H1 (cell line): ENCODE measurements around the gene ETF1. TPM values are rescaled to one million over a fixed set of nuclear protein-coding genes. Genes with fewer than 3 reads are reported as not detected.

Experiments
- CTCF ChIA-PET: fragments of 300-600 bp; sonication (Branson Sonifier 250); formaldehyde crosslinking; loops from one replicate; lab custom pipeline; 2021; ENCODE audit not compliant: partially characterized antibody; lab: Charles Lee
- POLR2A ChIA-PET: fragments of 300-600 bp; sonication (Branson Sonifier 250); formaldehyde crosslinking; loops from one replicate; lab custom pipeline; 2021; ENCODE audit warnings: inconsistent platforms; ENCODE audit not compliant: partially characterized antibody; lab: Charles Lee
- DNase-seq, 2 experiments: peaks; one replicate each; pipeline versions ENCODE4 v3.0.0 to v3.0.0-alpha.2; 2010 to 2022; ENCODE audit warnings: low spot score in 2 of 2, low read depth in 1 of 2, mixed read lengths in 1 of 2
- FAIRE-seq: peaks from 2 replicates; lab custom pipeline; 2011; peaks lifted over from hg19 to GRCh38; lab: Jason Lieb, UNC
- H2AFZ ChIP-seq: 2 replicates; pipeline ENCODE4 v1.8.1; 2012; ENCODE audit warnings: low read length, inconsistent platforms
- H2AK5ac ChIP-seq: 2 replicates; pipeline ENCODE4 v1.6.1; 2013; ENCODE audit warnings: low read depth, low read length
- H2BK120ac ChIP-seq: replicated peaks from 2 replicates; pipeline ENCODE3; 2013; ENCODE audit warnings: low read depth, low read length, inconsistent platforms
- H2BK12ac ChIP-seq: 2 replicates; pipeline ENCODE4 v1.6.1; 2013; ENCODE audit warnings: low read depth, low read length
- H2BK15ac ChIP-seq: 2 replicates; pipeline ENCODE4 v1.6.1; 2013; ENCODE audit warnings: low read length
- H2BK20ac ChIP-seq: 2 replicates; pipeline ENCODE4 v1.6.1; 2013; ENCODE audit warnings: low read length
- H2BK5ac ChIP-seq: 2 replicates; pipeline ENCODE4 v1.6.1; 2013; ENCODE audit warnings: low read depth, low read length
- H3K14ac ChIP-seq: 2 replicates; pipeline ENCODE4 v1.6.1; 2013; ENCODE audit warnings: inconsistent platforms; ENCODE audit not compliant: insufficient read length
- H3K18ac ChIP-seq: 2 replicates; pipeline ENCODE4 v1.6.1; 2013; ENCODE audit warnings: low read length; ENCODE audit errors: extremely low read depth
- H3K23ac ChIP-seq: 2 replicates; pipeline ENCODE4 v1.6.1; 2013; ENCODE audit warnings: inconsistent platforms; ENCODE audit not compliant: insufficient read length
- H3K23me2 ChIP-seq: 2 replicates; pipeline ENCODE4 v1.6.1; 2013; ENCODE audit warnings: low read depth, low read length
- H3K27ac ChIP-seq: 2 replicates; pipeline ENCODE4 v1.6.1; 2011; ENCODE audit warnings: low read depth, low read length, inconsistent platforms
- H3K27me3 ChIP-seq, 4 experiments: replicated peaks in 1 of 4; 1 replicate in 1 of 4; 2 replicates in 3 of 4; pipeline versions ENCODE4 v1.6.1 to v1.8.1; 2011 to 2013; ENCODE audit warnings: low read length in 3 of 4, mild to moderate bottlenecking in 3 of 4, inconsistent platforms in 2 of 4, mixed read lengths in 2 of 4, moderate library complexity in 1 of 4; ENCODE audit not compliant: control insufficient read depth in 3 of 4, insufficient read depth in 3 of 4; ENCODE audit errors: extremely low read depth in 1 of 4
- H3K36me3 ChIP-seq, 4 experiments: 2 replicates each; pipeline versions ENCODE4 v1.6.1 to v1.8.1; 2011 to 2013; ENCODE audit warnings: mild to moderate bottlenecking in 4 of 4, low read length in 3 of 4, moderate library complexity in 2 of 4, control low read depth in 1 of 4, inconsistent platforms in 1 of 4; ENCODE audit not compliant: insufficient read depth in 4 of 4, control insufficient read depth in 2 of 4
- H3K4ac ChIP-seq: replicated peaks from 2 replicates; pipeline ENCODE3; 2013; ENCODE audit warnings: low read length, low read depth, mixed read lengths, inconsistent platforms; ENCODE audit not compliant: insufficient read length
- H3K4me1 ChIP-seq, 4 experiments: replicated peaks in 1 of 4; 1 replicate in 1 of 4; 2 replicates in 3 of 4; pipeline versions ENCODE4 v1.6.1 to v1.8.1; 2011 to 2013; ENCODE audit warnings: low read length in 3 of 4, inconsistent platforms in 2 of 4, mixed read lengths in 1 of 4; ENCODE audit not compliant: insufficient read depth in 4 of 4, control insufficient read depth in 3 of 4
- H3K4me2 ChIP-seq, 2 experiments: 2 replicates each; pipeline versions ENCODE4 v1.6.1 to v1.8.1; 2011 to 2013; ENCODE audit warnings: low read depth in 2 of 2, low read length in 2 of 2, control low read depth in 1 of 2, inconsistent platforms in 1 of 2, mild to moderate bottlenecking in 1 of 2; ENCODE audit not compliant: insufficient read depth in 1 of 2
- H3K4me3 ChIP-seq, 4 experiments: fragments of 200-600, 300-600 bp in 1 of 4; sonication (generic), shearing (Covaris generic), sonication (Bioruptor Twin) in 1 of 4; 2 replicates each; pipeline versions ENCODE4 v1.5.1 to v1.8.1; 2011 to 2016; ENCODE audit warnings: low read length in 4 of 4, low read depth in 3 of 4, control low read depth in 2 of 4, inconsistent platforms in 2 of 4, mild to moderate bottlenecking in 2 of 4, mixed read lengths in 1 of 4, moderate library complexity in 1 of 4; ENCODE audit not compliant: insufficient read depth in 2 of 4; ENCODE audit errors: extremely low read depth in 1 of 4
- H3K56ac ChIP-seq: replicated peaks from 2 replicates; pipeline ENCODE3; 2013; ENCODE audit warnings: low read depth, mild to moderate bottlenecking, mixed read lengths, low read length, inconsistent platforms; ENCODE audit not compliant: insufficient read length
- H3K79me1 ChIP-seq: 2 replicates; pipeline ENCODE4 v1.6.1; 2013; ENCODE audit warnings: low read depth, low read length, control low read depth
- H3K79me2 ChIP-seq, 2 experiments: 2 replicates each; pipeline versions ENCODE4 v1.6.1 to v1.8.1; 2012 to 2013; ENCODE audit warnings: low read length in 2 of 2, mild to moderate bottlenecking in 2 of 2, inconsistent platforms in 1 of 2; ENCODE audit not compliant: insufficient read depth in 2 of 2, control insufficient read depth in 1 of 2
- H3K9ac ChIP-seq, 4 experiments: replicated peaks in 1 of 4; 1 replicate in 1 of 4; 2 replicates in 3 of 4; pipeline versions ENCODE4 v1.6.1 to v1.8.1; 2011 to 2013; ENCODE audit warnings: low read depth in 3 of 4, low read length in 3 of 4, control low read depth in 2 of 4, mild to moderate bottlenecking in 2 of 4, moderate library complexity in 2 of 4, inconsistent platforms in 1 of 4; ENCODE audit errors: extremely low read depth in 1 of 4
- H3K9me3 ChIP-seq, 2 experiments: 2 replicates each; pipeline versions ENCODE4 v1.6.1 to v1.8.1; 2012 to 2013; ENCODE audit warnings: mild to moderate bottlenecking in 2 of 2, moderate library complexity in 2 of 2, control low read depth in 1 of 2, inconsistent platforms in 1 of 2, low read depth in 1 of 2, low read length in 1 of 2, mixed read lengths in 1 of 2; ENCODE audit not compliant: insufficient read depth in 2 of 2
- H4K20me1 ChIP-seq, 2 experiments: replicated peaks in 1 of 2; 2 replicates each; pipeline versions ENCODE3 to v1.8.1; 2011 to 2013; ENCODE audit warnings: inconsistent platforms in 2 of 2, low read length in 2 of 2, mild to moderate bottlenecking in 1 of 2; ENCODE audit not compliant: insufficient read depth in 2 of 2, control insufficient read depth in 1 of 2
- H4K5ac ChIP-seq: 2 replicates; pipeline ENCODE4 v1.6.1; 2013; ENCODE audit warnings: low read length, low read depth, mixed read lengths, inconsistent platforms; ENCODE audit not compliant: insufficient read length
- H4K8ac ChIP-seq: 2 replicates; pipeline ENCODE4 v1.8.0; 2013; ENCODE audit warnings: mild to moderate bottlenecking, moderate library complexity, low read length, inconsistent platforms; ENCODE audit not compliant: insufficient read depth; ENCODE audit errors: extremely low read depth
- H4K91ac ChIP-seq: replicated peaks from 2 replicates; pipeline ENCODE3; 2013; ENCODE audit warnings: low read length, mixed read lengths, inconsistent platforms; ENCODE audit not compliant: insufficient read length
- CHD2 ChIP-seq: IDR thresholded peaks from 2 replicates; pipeline ENCODE4 v1.6.1; 2012; ENCODE audit warnings: low read length, improper control_type of control experiment
- CREB1 ChIP-seq: IDR thresholded peaks from 2 replicates; pipeline ENCODE4 v1.6.1; 2012; ENCODE audit warnings: inconsistent platforms
- GTF2F1 ChIP-seq: IDR thresholded peaks from 2 replicates; pipeline ENCODE4 v1.6.1; 2012; ENCODE audit warnings: low read depth, low read length, improper control_type of control experiment, borderline replicate concordance
- POLR2A ChIP-seq, 2 experiments: IDR thresholded peaks; 1 replicate in 1 of 2; 2 replicates in 1 of 2; pipeline ENCODE4 v1.6.1; 2011; ENCODE audit warnings: low read depth in 2 of 2, low read length in 2 of 2, mild to moderate bottlenecking in 2 of 2; ENCODE audit errors: control extremely low read depth in 1 of 2
- POLR2AphosphoS5 ChIP-seq: IDR thresholded peaks from 2 replicates; pipeline ENCODE4 v1.6.1; 2011; ENCODE audit warnings: low read depth, low read length
- TCF12 ChIP-seq: IDR thresholded peaks from 2 replicates; pipeline ENCODE4 v1.6.1; 2011; ENCODE audit warnings: low read depth, mild to moderate bottlenecking, low read length
- WGBS, 2 experiments: shearing (Covaris generic) in 1 of 2; methylation state at CpG; one replicate each; pipeline versions ENCODE4 v1.1.6 to v1.1.7; 2013 to 2015; ENCODE audit warnings: low lambda C conversion rate in 2 of 2, mixed read lengths in 2 of 2, inconsistent platforms in 1 of 2, low coverage in 1 of 2, missing lambda C conversion rate in 1 of 2; ENCODE audit not compliant: insufficient replicate concordance in 2 of 2, insufficient coverage in 1 of 2, insufficient read length in 1 of 2; ENCODE audit errors: extremely low coverage in 1 of 2, missing lambda C conversion rate in 1 of 2; 5-methylcytosine and 5-hydroxymethylcytosine counted together
- polyA plus RNA-seq, 7 experiments: library from polyadenylated mRNA; depleted of rRNA in 3 of 7; stranded (reverse) in 5 of 7; unstranded in 2 of 7; fragments of >200 nt in 5 of 7; fragments of 200-250 nt in 2 of 7; gene quantifications; 1 replicate in 5 of 7; 2 replicates in 1 of 7; 4 replicates in 1 of 7; pipeline versions ENCODE4 v1.2.1 to v1.2.3, GENCODE V29; 2011 to 2013; ENCODE audit warnings: missing spikeins in 2 of 7, mixed read lengths in 2 of 7
- total RNA-seq: library from RNA; stranded (reverse); fragmentation: NEBNext Ultra II Directional; extraction: Animal tissue kit (Norgen Biotek cat#: 25700); gene quantifications from 2 replicates; pipeline ENCODE4 v1.2.1, GENCODE V29; 2021
- TF ChIP-seq, protein P1 (sequence below): IDR thresholded peaks from 2 replicates; pipeline ENCODE4 v1.6.1; 2012; ENCODE audit warnings: low read length, inconsistent platforms

The ETF1 gene
- total and polyA plus RNA-seq, 2 of the 8 experiments (the other 6 are each of a cell fraction or from before 2014, with no cell fraction given) = 50.5 to 168 TPM

DNA sequence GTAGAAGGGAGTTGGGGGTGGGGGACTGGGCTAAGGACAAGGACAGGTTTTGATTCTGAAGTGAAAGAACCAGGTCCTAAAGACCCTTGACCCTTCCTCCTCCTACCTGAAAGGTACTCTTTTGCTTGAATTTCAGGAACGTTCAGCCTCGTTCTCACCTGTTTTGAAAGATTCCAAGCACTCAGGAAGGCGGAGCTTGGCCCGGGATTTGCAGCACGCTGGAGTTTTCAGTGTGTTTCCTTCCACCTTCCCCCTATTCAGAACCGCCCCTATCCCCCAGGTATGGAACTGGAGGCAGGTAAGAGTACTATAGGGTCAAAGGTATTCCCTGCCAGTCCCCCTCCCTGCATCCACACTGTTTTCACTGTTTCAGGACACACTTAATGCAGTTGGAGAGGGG, 70.7 kb downstream of the ETF1 start:
- WGBS, 2 experiments = 29% methylated on average over 6 of the region's 6 CpGs; no CpG with 5 or more reads in 1 of the 2 experiments
- Histone ChIP-seq H3K14ac (no peak overlapping the region), H3K56ac (no peak overlapping the region)
- TF ChIP-seq, protein P1, sequence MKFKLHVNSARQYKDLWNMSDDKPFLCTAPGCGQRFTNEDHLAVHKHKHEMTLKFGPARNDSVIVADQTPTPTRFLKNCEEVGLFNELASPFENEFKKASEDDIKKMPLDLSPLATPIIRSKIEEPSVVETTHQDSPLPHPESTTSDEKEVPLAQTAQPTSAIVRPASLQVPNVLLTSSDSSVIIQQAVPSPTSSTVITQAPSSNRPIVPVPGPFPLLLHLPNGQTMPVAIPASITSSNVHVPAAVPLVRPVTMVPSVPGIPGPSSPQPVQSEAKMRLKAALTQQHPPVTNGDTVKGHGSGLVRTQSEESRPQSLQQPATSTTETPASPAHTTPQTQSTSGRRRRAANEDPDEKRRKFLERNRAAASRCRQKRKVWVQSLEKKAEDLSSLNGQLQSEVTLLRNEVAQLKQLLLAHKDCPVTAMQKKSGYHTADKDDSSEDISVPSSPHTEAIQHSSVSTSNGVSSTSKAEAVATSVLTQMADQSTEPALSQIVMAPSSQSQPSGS = no peak
- TF ChIP-seq TCF12 = no peak
- no peak for TF ChIP-seq GTF2F1
- no peak for TF ChIP-seq CREB1
- 0 out of 2 replicates have a peak, but pooled peaks have one; percentile 7 for TF ChIP-seq CHD2
- peak; percentile 42; the same call in 1 of the 2 replicates for TF ChIP-seq POLR2AphosphoS5
- peak in 1 of 2 experiments; percentile 76; a peak in 1 of 3 replicates for TF ChIP-seq POLR2A (IDR thresholded peaks at IDR 0.05; ENCODE audit: control extremely low read depth in 1 of 2, low read depth in 2 of 2, low read length in 2 of 2)
- TF ChIP-seq, all 59 proteins: peak for 3
- H3K23me2 ChIP-seq = no peaks in the 10 kb centered on the region; the same call in 1 of the 2 replicates
- H4K91ac ChIP-seq = no peak overlapping the region
- H2AK5ac ChIP-seq = no peak overlapping the region
- no peak overlapping the region for H2BK5ac ChIP-seq
- H3K4me1 ChIP-seq = peaks cover 2 to 6% (median 2%) of the 10 kb centered on the region in 4 experiments; a peak in 4 of 7 replicates
- H4K20me1 ChIP-seq = peaks cover 0 to 3% of the 10 kb centered on the region in 2 experiments
- peaks cover 0 to 10% (median 4%) of the 10 kb centered on the region in 4 experiments; a peak in 5 of 8 replicates for H3K36me3 ChIP-seq
- H2BK12ac ChIP-seq = no peak overlapping the region
- H4K8ac ChIP-seq = no peak overlapping the region
- peak overlapping the region; percentile 99 for H2AFZ ChIP-seq
- H3K4me2 ChIP-seq = peak overlapping the region; percentile 33 to 60; a peak in 3 of 4 replicates
- FAIRE-seq (peak; percentile 79), DNase-seq (no peak)
- peak overlapping the region in 1 of 4 experiments; percentile 61; a peak in 1 of 7 replicates for H3K9ac ChIP-seq
- POLR2A ChIA-PET = interaction anchor here (1.3 to 15.1 kb wide), 6 partner anchors 8 to 103 kb away, joined by 3 to 294 read pairs (median 5); partner anchors contain the start of genes EGR1 and ETF1
- H3K4me3 ChIP-seq = peak overlapping the region in 1 of 4 experiments; percentile 15; a peak in 1 of 8 replicates
- no peak overlapping the region for H2BK15ac ChIP-seq
- no peaks in the 10 kb centered on the region for H3K79me2 ChIP-seq
- no peak overlapping the region for H3K4ac ChIP-seq
- no peaks in the 10 kb centered on the region; the same call in 1 of the 2 replicates for H3K79me1 ChIP-seq
- no peak overlapping the region for H3K23ac ChIP-seq
- no peak overlapping the region for H3K27ac ChIP-seq
- no peak overlapping the region for H2BK20ac ChIP-seq
- CTCF ChIA-PET = interaction anchor here (1.2 to 2.2 kb wide), 5 partner anchors 11 to 32 kb away, joined by 3 to 11 read pairs (median 4); no protein-coding TSS in a partner anchor
- no peak overlapping the region for H2BK120ac ChIP-seq
- no peaks in the 10 kb centered on the region; a peak in 1 of 7 replicates for H3K27me3 ChIP-seq
- no peaks in the 10 kb centered on the region for H3K9me3 ChIP-seq
- no peak overlapping the region for H4K5ac ChIP-seq
- H3K18ac ChIP-seq = no peak overlapping the region; the same call in 1 of the 2 replicates
